ENCODE measurements around the gene LOXL4. TPM values are rescaled to one million over a fixed set of nuclear protein-coding genes. Genes with fewer than 3 reads are reported as not detected.

LOXL4 gene
- total RNA-seq, 1 experiment from 2014 or later, result not detected

- DNase-seq (ENCODE audit: low spot score), result no peak
- Histone ChIP-seq H3K4me1 (ENCODE audit: insufficient read depth, low read length, poor library complexity, severe bottlenecking) (no peaks in the 10 kb centered on the region), H3K9me3 (ENCODE audit: low read depth, low read length, poor library complexity, severe bottlenecking) (no peaks in the 10 kb centered on the region), H3K27ac (ENCODE audit: low read depth, low read length, poor library complexity, severe bottlenecking) (no peak overlapping the region), H3K27me3 (replicated peaks; ENCODE audit: insufficient read depth, low read depth, low read length, poor library complexity) (no peaks in the 10 kb centered on the region), H3K36me3 (ENCODE audit: insufficient read depth, low read length, poor library complexity, severe bottlenecking) (no peaks in the 10 kb centered on the region), H3K4me3 (ENCODE audit: low read depth, low read length, poor library complexity, severe bottlenecking) (no peak overlapping the region)
- intact Hi-C loops (cut with micrococcal nuclease; ENCODE audit: unreplicated experiment), result no loop called here
- CTCF ChIA-PET, result no interaction called here
- POLR2A ChIA-PET (ENCODE audit: low non-redundant PET), result no interaction called here
- no TSS peak for BruUV-seq (replicated peaks)
- TF ChIP-seq, protein P1, sequence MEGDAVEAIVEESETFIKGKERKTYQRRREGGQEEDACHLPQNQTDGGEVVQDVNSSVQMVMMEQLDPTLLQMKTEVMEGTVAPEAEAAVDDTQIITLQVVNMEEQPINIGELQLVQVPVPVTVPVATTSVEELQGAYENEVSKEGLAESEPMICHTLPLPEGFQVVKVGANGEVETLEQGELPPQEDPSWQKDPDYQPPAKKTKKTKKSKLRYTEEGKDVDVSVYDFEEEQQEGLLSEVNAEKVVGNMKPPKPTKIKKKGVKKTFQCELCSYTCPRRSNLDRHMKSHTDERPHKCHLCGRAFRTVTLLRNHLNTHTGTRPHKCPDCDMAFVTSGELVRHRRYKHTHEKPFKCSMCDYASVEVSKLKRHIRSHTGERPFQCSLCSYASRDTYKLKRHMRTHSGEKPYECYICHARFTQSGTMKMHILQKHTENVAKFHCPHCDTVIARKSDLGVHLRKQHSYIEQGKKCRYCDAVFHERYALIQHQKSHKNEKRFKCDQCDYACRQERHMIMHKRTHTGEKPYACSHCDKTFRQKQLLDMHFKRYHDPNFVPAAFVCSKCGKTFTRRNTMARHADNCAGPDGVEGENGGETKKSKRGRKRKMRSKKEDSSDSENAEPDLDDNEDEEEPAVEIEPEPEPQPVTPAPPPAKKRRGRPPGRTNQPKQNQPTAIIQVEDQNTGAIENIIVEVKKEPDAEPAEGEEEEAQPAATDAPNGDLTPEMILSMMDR (conservative IDR thresholded peaks at IDR 0.05; ENCODE audit: low read depth, low read length), result no peak
- TF ChIP-seq EZH2 (IDR thresholded peaks at IDR 0.05; ENCODE audit: borderline replicate concordance, low read depth, low read length, poor library complexity, severe bottlenecking), result no peak
These were observed 7.6 kb downstream of the LOXL4 start for GRCh38 chr10:98260350-98260749.

- H3K27me3 ChIP-seq (replicated peaks; ENCODE audit: insufficient read depth, low read depth, low read length, poor library complexity), result no peaks in the 10 kb centered on the region
- H3K4me3 ChIP-seq (ENCODE audit: low read depth, low read length, poor library complexity, severe bottlenecking), result no peak overlapping the region
- no peaks in the 10 kb centered on the region for H3K9me3 ChIP-seq (ENCODE audit: low read depth, low read length, poor library complexity, severe bottlenecking)
- no peak for TF ChIP-seq EZH2 (IDR thresholded peaks at IDR 0.05; ENCODE audit: borderline replicate concordance, low read depth, low read length, poor library complexity, severe bottlenecking)
- TF ChIP-seq, protein P1 (conservative IDR thresholded peaks at IDR 0.05; ENCODE audit: low read depth, low read length), result no peak
- H3K36me3 ChIP-seq (ENCODE audit: insufficient read depth, low read length, poor library complexity, severe bottlenecking), result no peaks in the 10 kb centered on the region
- DNase-seq (ENCODE audit: low spot score), result no peak
- no TSS peak for BruUV-seq (replicated peaks)
- intact Hi-C loops (cut with micrococcal nuclease; ENCODE audit: unreplicated experiment), result no loop called here
- H3K27ac ChIP-seq (ENCODE audit: low read depth, low read length, poor library complexity, severe bottlenecking), result no peak overlapping the region
- ChIA-PET CTCF (no interaction called here), POLR2A (ENCODE audit: low non-redundant PET) (no interaction called here)
- no peaks in the 10 kb centered on the region for H3K4me1 ChIP-seq (ENCODE audit: insufficient read depth, low read length, poor library complexity, severe bottlenecking)
These were observed 8.2 kb downstream of the LOXL4 start for GRCh38 chr10:98259606-98260315.

DNA sequence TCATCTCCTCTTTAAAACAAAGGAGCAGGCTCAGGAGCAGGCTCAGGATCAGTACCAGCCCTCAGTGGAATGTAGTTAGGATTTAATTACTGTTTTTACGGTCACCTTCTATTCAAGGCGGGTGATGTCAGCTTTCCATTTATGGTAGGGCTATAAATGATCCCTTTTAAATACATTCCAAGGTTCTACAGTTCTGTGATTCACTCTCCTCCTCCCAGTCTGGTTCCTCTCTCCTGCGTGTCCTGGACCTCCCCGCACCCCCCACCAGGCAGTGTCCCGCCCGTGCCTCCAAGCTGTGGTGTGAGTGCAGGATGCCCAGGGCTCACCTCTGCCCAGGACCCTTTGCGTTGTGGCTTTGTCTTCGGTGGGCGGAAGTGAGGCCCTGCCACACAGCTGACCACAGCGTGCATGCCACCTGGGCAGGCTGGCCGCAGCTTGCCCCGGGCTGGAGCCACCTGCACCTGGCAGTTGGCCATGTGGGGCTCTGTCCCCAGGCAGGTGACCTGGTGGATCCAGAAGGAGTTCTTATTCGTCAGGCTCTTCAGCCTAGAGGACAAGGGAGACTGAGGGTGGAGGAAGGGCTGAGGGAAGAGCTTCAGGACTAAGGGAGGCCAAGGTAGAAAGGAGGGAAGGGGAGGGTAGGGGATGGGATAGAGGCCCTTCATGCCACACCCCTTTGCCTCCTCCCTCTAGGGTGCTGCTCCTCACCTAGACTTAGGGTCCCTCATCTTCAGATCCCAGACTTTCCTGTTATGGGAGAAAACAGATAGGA, 9.1 kb downstream of the LOXL4 start:
- H3K9me3 ChIP-seq (ENCODE audit: low read depth, low read length, poor library complexity, severe bottlenecking), result no peaks in the 10 kb centered on the region
- no peaks in the 10 kb centered on the region for H3K36me3 ChIP-seq (ENCODE audit: insufficient read depth, low read length, poor library complexity, severe bottlenecking)
- TF ChIP-seq, protein P1 (conservative IDR thresholded peaks at IDR 0.05; ENCODE audit: low read depth, low read length), result no peak
- no peak for TF ChIP-seq EZH2 (IDR thresholded peaks at IDR 0.05; ENCODE audit: borderline replicate concordance, low read depth, low read length, poor library complexity, severe bottlenecking)
- ChIA-PET CTCF (no interaction called here), POLR2A (ENCODE audit: low non-redundant PET) (no interaction called here)
- H3K4me1 ChIP-seq (ENCODE audit: insufficient read depth, low read length, poor library complexity, severe bottlenecking), result no peaks in the 10 kb centered on the region
- intact Hi-C loops (cut with micrococcal nuclease; ENCODE audit: unreplicated experiment), result no loop called here
- no peak for DNase-seq (ENCODE audit: low spot score)
- no peak overlapping the region for H3K4me3 ChIP-seq (ENCODE audit: low read depth, low read length, poor library complexity, severe bottlenecking)
- no peak overlapping the region for H3K27ac ChIP-seq (ENCODE audit: low read depth, low read length, poor library complexity, severe bottlenecking)
- no TSS peak for BruUV-seq (replicated peaks)
- no peaks in the 10 kb centered on the region for H3K27me3 ChIP-seq (replicated peaks; ENCODE audit: insufficient read depth, low read depth, low read length, poor library complexity)

Data from A673 (cell line).